HG02571 (cell line): Measurements from ENCODE around the gene INPP4B.
A peak's percentile ranks its signal among the peaks of the same experiment; 100 is the strongest.

ENCODE experiments used
- ATAC-seq: cut with Tn5 transposase; IDR thresholded peaks from one replicate; pipeline ENCODE4 v1.9.1; 2021; ENCODE audit warnings: mild to moderate bottlenecking, moderate library complexity; ENCODE audit not compliant: unreplicated experiment

The INPP4B gene

GRCh38 chr4:142355421-142355930 is 490.6 kb downstream of the INPP4B start:
- ATAC-seq, result no peak

GRCh38 chr4:142354794-142355420 is 491.2 kb downstream of the INPP4B start:
- no peak for ATAC-seq

DNA sequence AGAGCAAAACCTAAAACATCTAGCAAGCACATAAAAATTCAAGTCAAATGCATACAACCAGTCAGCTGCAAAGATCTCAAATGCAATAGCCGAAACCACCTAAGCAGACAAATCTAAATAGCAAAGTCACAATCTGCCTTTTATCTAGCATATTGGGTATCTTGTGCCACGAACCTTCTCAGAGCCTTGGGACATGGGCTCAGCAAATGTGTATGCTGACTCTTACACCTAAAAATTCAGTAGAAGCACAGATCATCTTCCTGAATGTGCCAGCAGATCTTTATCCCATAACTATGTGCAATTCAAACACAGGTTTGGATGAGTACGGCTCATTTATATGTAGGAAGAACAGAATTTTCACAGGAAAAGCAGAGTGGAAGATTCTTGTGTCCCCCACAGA is 492.1 kb downstream of the INPP4B start:
- no peak for ATAC-seq

DNA sequence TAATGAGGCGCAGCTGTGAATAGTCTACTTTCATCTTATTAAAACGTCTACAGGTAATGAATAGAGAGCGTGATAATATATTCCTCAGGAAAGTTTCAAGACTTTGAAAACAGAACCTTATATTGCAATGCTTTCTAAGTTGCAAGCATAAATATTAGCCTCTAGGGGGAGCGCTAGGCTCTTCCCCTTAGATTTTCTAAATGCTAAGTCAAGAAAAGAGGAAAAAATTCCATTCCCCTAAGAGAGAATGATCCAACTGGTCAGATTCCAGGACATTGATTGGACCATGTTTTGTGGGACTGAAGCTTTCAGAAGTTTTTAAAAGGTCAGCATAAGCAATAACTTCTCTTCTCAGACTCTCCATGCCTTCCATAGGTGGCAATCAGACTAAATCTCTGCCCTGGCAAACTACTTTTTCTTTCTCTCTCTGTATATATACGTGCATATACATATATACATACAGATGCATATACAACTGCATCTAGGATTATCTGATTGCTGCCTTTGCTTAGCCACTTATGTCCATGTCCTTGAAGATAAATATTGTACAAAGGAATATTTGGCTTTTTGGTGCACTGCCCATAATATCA is 492.9 kb downstream of the INPP4B start:
- ATAC-seq, result peak; percentile 59

- ATAC-seq, result no peak
Observed at GRCh38 chr4:142352712-142353111, 493.4 kb downstream of the INPP4B start.

DNA sequence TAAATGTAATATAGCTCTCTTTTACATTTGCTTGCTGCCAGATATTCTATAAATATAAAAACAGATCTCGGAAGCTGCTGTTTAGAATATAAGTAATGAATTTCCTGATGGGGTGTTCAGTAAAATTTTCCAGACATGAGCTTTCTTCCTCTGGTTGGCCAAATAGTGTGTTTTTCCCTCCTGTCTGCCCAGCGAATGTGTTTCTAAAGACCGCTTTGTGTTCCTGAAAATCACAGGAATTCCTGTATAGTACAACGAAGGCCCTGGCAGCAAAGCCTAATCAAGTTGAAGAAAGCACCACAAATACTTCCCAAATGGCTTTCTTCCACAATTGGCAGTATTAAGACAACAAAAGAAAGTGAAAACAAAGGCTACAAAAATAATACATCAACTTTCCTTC is 494.1 kb downstream of the INPP4B start:
- no peak for ATAC-seq

- ATAC-seq, result no peak
Observed at GRCh38 chr4:142350871-142351270, 495.2 kb downstream of the INPP4B start.

GRCh38 chr4:142348613-142349021 is 497.5 kb downstream of the INPP4B start:
- no peak for ATAC-seq

- no peak for ATAC-seq
Observed at GRCh38 chr4:142347241-142347640, 498.9 kb downstream of the INPP4B start.

GRCh38 chr4:142345924-142346323 is 500.2 kb downstream of the INPP4B start:
- no peak for ATAC-seq

GRCh38 chr4:142341268-142341667 is 504.8 kb downstream of the INPP4B start:
- no peak for ATAC-seq

DNA sequence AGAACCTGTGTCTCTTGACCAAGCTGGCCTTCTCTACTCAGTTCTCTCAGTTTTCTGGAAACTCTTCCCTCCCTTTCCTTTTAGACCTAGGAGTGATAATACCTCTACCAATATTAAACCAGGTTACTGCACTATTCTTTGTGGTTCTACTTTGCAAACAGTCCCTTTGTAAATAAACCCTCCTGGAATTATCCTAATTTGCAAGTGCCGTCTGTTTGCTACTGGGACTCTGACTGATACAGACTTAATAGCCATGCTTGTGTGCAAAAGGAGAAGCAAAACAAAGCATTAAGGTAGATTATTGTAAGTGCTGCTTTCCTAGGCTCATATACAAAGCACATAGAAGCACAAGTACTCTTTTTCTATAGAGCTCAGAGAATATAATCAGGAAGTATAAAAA is 507.0 kb downstream of the INPP4B start:
- ATAC-seq, result no peak

DNA sequence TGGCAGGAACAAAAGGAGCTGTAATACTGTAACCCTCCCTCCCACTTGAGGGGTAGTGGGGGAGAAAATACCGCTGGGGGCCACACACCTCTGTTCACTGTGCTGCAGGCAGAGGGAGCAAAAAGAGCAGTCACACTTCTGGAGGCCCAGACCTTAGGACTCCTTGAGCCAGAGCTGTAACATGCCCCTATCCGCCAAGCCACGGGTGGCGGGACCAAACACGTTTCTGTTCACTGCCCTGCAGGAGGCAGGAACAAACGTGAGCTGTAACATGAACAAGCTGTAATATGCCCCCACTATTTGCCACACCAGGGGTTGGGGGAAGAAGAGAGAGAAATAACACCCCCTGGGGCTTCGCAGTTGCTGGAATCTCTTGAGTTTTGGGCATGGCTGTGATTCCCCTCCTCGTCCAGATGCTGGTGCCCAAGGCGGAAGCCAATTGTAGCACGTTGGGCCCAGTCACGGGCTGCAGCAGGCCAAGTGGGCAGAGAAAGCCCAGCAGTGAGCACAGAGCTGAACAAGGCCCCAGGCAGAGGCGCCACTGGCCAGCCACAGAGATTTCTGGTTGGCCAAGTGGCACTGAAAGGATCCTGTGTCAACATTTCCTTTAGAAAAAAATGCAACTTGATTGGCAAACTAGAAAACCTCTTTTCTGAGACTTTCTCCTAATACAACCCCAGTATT is 509.7 kb downstream of the INPP4B start:
- ATAC-seq, result no peak

- ATAC-seq, result no peak
Observed at GRCh38 chr4:142334931-142335330, 511.2 kb downstream of the INPP4B start.

DNA sequence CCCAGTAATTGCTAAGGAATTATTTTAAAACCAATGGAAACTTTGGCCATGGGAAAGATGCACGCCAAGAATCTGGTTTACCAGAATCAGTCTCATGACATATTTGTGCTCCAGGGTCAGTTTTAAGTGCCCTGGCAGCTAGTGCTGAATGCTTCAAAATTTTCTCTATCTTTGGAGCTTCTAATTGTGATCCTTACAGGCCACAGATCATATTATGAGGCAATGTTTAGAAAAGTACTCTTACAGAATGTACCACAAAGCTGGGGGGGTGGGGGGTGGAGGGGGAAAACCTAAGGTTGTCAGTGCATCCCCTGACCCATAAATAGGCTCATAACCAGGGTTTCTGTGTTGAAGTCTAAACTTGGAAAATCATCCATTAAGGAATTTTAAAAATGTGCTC is 514.5 kb downstream of the INPP4B start:
- no peak for ATAC-seq

DNA sequence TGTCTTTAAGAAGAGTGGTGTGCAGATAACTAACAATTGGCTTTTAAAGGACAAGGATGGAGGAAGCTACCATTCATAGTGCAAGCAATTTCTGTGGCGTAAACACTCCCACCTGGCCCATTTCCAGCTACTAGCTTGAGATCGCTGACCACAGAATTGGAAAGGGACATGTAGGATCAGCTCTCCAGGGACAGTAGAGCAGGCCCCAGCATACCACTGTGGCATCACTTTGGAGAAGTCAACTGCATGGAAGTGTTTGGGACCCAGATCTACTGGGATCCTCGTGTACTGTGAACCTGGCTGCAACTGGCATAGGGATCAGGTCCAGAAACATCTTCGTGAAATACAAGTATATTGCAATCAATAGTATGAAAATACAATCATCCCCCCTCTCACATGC is 515.0 kb downstream of the INPP4B start:
- ATAC-seq, result no peak

DNA sequence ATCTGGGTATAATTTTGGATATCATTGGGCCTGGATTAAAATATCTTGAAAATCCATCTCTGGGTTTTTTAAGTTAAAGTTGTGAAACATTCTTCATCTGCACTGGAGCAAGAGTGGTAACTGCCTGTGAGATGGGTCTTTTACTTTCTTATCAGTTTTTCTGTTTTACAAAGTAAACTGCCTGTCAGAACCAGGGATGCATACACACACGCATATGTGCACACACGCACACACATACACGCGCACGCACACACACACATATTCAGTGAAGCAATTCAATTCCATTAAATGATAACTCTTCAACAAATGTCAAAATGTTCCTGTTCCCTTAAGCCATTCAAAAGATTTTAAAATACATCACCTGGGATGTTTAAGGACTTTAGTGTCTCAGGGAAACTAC is 515.8 kb downstream of the INPP4B start:
- no peak for ATAC-seq

DNA sequence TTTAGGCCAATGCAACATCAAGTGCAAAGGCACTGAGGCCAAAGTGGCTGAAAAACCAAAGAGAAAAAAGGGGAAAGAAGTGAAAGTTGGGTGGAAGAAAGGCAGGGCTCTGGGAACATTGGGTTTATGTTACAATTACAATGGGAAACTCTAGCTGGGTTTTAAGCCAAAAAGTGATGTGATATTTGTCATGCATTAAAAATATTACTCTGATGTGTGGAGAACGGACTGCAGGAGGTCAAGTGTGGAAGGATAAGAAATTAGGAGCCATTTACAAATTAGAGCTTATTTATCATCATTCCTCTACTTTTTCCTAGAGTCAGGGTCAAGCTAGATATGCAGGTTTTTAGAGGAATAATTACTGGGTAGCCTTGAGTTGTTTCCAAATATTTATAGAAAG is 516.8 kb downstream of the INPP4B start:
- no peak for ATAC-seq

GRCh38 chr4:142326181-142326580 is 519.9 kb downstream of the INPP4B start:
- ATAC-seq, result no peak

GRCh38 chr4:142324572-142324971 is 521.5 kb downstream of the INPP4B start:
- ATAC-seq, result peak; percentile 59

DNA sequence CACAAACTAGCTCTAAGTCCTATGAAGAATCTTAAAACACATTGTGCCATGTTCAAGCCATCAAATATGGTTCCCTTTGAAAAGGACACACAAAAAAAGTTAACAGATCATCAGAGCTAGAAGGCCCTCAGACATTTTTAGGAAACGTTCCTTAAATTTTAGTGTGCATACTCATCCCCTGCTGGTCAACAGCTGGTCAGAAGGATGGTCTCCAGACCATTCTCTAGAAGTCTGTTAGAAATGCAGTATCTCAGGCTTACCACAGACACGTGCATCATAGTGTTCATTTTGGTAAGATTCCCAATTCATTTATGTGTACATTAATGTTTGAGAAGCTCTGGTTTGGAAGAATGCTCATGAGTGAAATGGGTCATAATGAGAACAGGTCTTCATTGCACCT is 523.1 kb downstream of the INPP4B start:
- no peak for ATAC-seq

DNA sequence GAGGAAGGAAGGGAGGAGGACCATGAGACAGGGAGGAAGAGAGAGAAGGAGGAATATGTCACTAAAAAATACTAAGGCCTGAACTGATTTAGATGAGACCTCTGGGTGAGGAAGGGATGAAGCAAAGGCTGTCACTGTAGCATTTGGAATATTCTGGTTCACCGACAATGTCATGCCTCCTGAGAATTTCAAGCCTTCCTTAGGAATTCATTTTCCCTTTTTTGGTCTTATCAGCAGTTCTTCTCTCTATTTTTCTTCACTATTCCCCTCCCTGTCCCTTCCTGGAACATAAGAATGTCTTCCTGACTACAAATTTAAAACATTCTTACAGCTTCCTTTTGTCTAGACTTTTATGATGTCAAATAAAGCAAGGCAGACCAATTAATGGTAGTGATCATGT is 527.8 kb downstream of the INPP4B start:
- no peak for ATAC-seq
